CD8-positive, alpha-beta memory T cell (primary cell): ENCODE measurements around the gene CSMD2. TPM values are rescaled to one million over a fixed set of nuclear protein-coding genes. Genes with fewer than 3 reads are reported as not detected.

ENCODE experiments used
- CTCF ChIA-PET: fragments of 350-600 bp; sonication (Branson Sonifier 250); formaldehyde crosslinking; loops from one replicate; lab custom pipeline; 2021; ENCODE audit warnings: antibody characterized with exemption; lab: Charles Lee
- POLR2A ChIA-PET: fragments of 350-600 bp; sonication (Branson Sonifier 250); formaldehyde crosslinking; loops from one replicate; lab custom pipeline; 2021; ENCODE audit warnings: antibody characterized with exemption; lab: Charles Lee
- DNase-seq, 5 donors: peaks; one replicate each; pipeline versions ENCODE4 v3.0.0 to v3.0.0-alpha.2; 2020 to 2022; ENCODE audit warnings: mixed read lengths in 1 of 5
- H3K27ac ChIP-seq: one replicate; pipeline ENCODE4 v1.7.0; 2013; ENCODE audit warnings: low read depth, mild to moderate bottlenecking, low read length, moderate library complexity
- H3K27me3 ChIP-seq: 2 replicates; pipeline ENCODE4 v1.7.0; 2013; ENCODE audit warnings: low read length, mild to moderate bottlenecking; ENCODE audit not compliant: insufficient read depth, poor library complexity, severe bottlenecking
- H3K36me3 ChIP-seq: 2 replicates; pipeline ENCODE4 v1.7.0; 2013; ENCODE audit warnings: mild to moderate bottlenecking, low read length, moderate library complexity; ENCODE audit not compliant: insufficient read depth
- H3K4me1 ChIP-seq: 2 replicates; pipeline ENCODE4 v1.7.0; 2013; ENCODE audit warnings: mild to moderate bottlenecking, low read length, moderate library complexity; ENCODE audit not compliant: insufficient read depth
- H3K4me3 ChIP-seq: 2 replicates; pipeline ENCODE4 v1.7.0; 2013; ENCODE audit warnings: mild to moderate bottlenecking, low read length
- H3K9me3 ChIP-seq: 2 replicates; pipeline ENCODE4 v1.7.0; 2013; ENCODE audit warnings: mild to moderate bottlenecking, low read length
- H3K27ac Mint-ChIP-seq, 8 donors: one replicate each; pipeline ENCODE4 v1.8.0; 2020 to 2021; ENCODE audit warnings: mixed read lengths in 8 of 8, mild to moderate bottlenecking in 6 of 8, inconsistent platforms in 3 of 8, moderate library complexity in 3 of 8
- H3K27me3 Mint-ChIP-seq, 2 donors: one replicate each; pipeline ENCODE4 v1.8.0; 2020 to 2021; ENCODE audit warnings: mixed read lengths in 2 of 2, mild to moderate bottlenecking in 1 of 2, moderate library complexity in 1 of 2
- H3K36me3 Mint-ChIP-seq, 3 donors: one replicate each; pipeline ENCODE4 v1.8.0; 2020 to 2021; ENCODE audit warnings: mixed read lengths in 3 of 3, inconsistent platforms in 1 of 3, mild to moderate bottlenecking in 1 of 3
- H3K4me1 Mint-ChIP-seq, 3 donors: one replicate each; pipeline ENCODE4 v1.8.0; 2020 to 2021; ENCODE audit warnings: mixed read lengths in 3 of 3, inconsistent platforms in 1 of 3, mild to moderate bottlenecking in 1 of 3
- H3K4me3 Mint-ChIP-seq, 7 donors: one replicate each; pipeline ENCODE4 v1.8.0; 2020 to 2021; ENCODE audit warnings: mixed read lengths in 7 of 7, mild to moderate bottlenecking in 6 of 7, moderate library complexity in 4 of 7, inconsistent platforms in 2 of 7
- H3K9me3 Mint-ChIP-seq, 5 donors: one replicate each; pipeline ENCODE4 v1.8.0; 2020 to 2022; ENCODE audit warnings: mixed read lengths in 5 of 5, mild to moderate bottlenecking in 3 of 5, moderate library complexity in 2 of 5, inconsistent platforms in 1 of 5
- polyA plus RNA-seq: library from polyadenylated mRNA; unstranded; fragments of 300-500 nt; fragmentation: Illumina TruSeq; gene quantifications from one replicate; pipeline ENCODE4 v1.2.3, GENCODE V29; 2021
- total RNA-seq, 2 experiments: library from RNA; stranded (reverse); gene quantifications; one replicate each; pipeline ENCODE4 v1.2.3, GENCODE V29; 2021

CSMD2 gene
- total and polyA plus RNA-seq, 3 experiments from 2014 or later: not detected

GRCh38 chr1:33537885-33538284 lies 627.1 kb downstream of the CSMD2 start:
- H3K4me3 ChIP-seq: no peak overlapping the region
- no peaks in the 10 kb centered on the region for H3K27me3 ChIP-seq
- no peak overlapping the region for H3K27ac Mint-ChIP-seq
- no peaks in the 10 kb centered on the region for H3K4me1 ChIP-seq
- H3K27me3 Mint-ChIP-seq: peaks cover 0 to 16% of the 10 kb centered on the region in 2 donors
- H3K4me3 Mint-ChIP-seq: no peak overlapping the region
- DNase-seq: no peak
- H3K27ac ChIP-seq: no peak overlapping the region
- ChIA-PET CTCF (no interaction called here), POLR2A (no interaction called here)
- H3K9me3 Mint-ChIP-seq: peaks cover 0 to 5% (median 0%) of the 10 kb centered on the region in 5 donors
- no peaks in the 10 kb centered on the region for H3K36me3 Mint-ChIP-seq
- no peaks in the 10 kb centered on the region for H3K9me3 ChIP-seq
- no peaks in the 10 kb centered on the region for H3K36me3 ChIP-seq
- H3K4me1 Mint-ChIP-seq: no peaks in the 10 kb centered on the region

- no peak for DNase-seq
- H3K27me3 ChIP-seq: no peaks in the 10 kb centered on the region
- H3K9me3 ChIP-seq: no peaks in the 10 kb centered on the region
- no peak overlapping the region for H3K4me3 Mint-ChIP-seq
- CTCF ChIA-PET: no interaction called here
- POLR2A ChIA-PET: no interaction called here
- H3K4me1 ChIP-seq: no peaks in the 10 kb centered on the region
- H3K27ac Mint-ChIP-seq: no peak overlapping the region
- no peaks in the 10 kb centered on the region for H3K36me3 ChIP-seq
- H3K27me3 Mint-ChIP-seq: peaks cover 2 to 21% of the 10 kb centered on the region in 2 donors
- H3K4me3 ChIP-seq: no peak overlapping the region
- peaks cover 0 to 5% (median 2%) of the 10 kb centered on the region in 5 donors for H3K9me3 Mint-ChIP-seq
- no peaks in the 10 kb centered on the region for H3K4me1 Mint-ChIP-seq
- H3K36me3 Mint-ChIP-seq: no peaks in the 10 kb centered on the region
- H3K27ac ChIP-seq: no peak overlapping the region
Measured at GRCh38 chr1:33535334-33535733, 629.7 kb downstream of the CSMD2 start.

- Mint-ChIP-seq H3K27me3 (peaks cover 4 to 26% of the 10 kb centered on the region in 2 donors), H3K36me3 (no peaks in the 10 kb centered on the region), H3K9me3 (peaks cover 0 to 5% (median 2%) of the 10 kb centered on the region in 5 donors), H3K4me3 (no peak overlapping the region), H3K27ac (no peak overlapping the region), H3K4me1 (no peaks in the 10 kb centered on the region)
- DNase-seq: no peak
- POLR2A ChIA-PET: no interaction called here
- no peak overlapping the region for H3K4me3 ChIP-seq
- no peaks in the 10 kb centered on the region for H3K9me3 ChIP-seq
- CTCF ChIA-PET: no interaction called here
- no peak overlapping the region for H3K27ac ChIP-seq
- no peaks in the 10 kb centered on the region for H3K27me3 ChIP-seq
- no peaks in the 10 kb centered on the region for H3K4me1 ChIP-seq
- no peaks in the 10 kb centered on the region for H3K36me3 ChIP-seq
Measured at GRCh38 chr1:33532936-33533335, 632.1 kb downstream of the CSMD2 start.

GRCh38 chr1:33532250-33532649 lies 632.8 kb downstream of the CSMD2 start:
- CTCF ChIA-PET: no interaction called here
- peaks cover 0 to 5% (median 2%) of the 10 kb centered on the region in 5 donors for H3K9me3 Mint-ChIP-seq
- H3K4me3 Mint-ChIP-seq: no peak overlapping the region
- DNase-seq: no peak
- Histone ChIP-seq H3K4me1 (no peaks in the 10 kb centered on the region), H3K27me3 (no peaks in the 10 kb centered on the region), H3K9me3 (no peaks in the 10 kb centered on the region), H3K27ac (no peak overlapping the region), H3K4me3 (no peak overlapping the region), H3K36me3 (no peaks in the 10 kb centered on the region)
- H3K27ac Mint-ChIP-seq: no peak overlapping the region
- H3K27me3 Mint-ChIP-seq: peaks cover 4 to 27% of the 10 kb centered on the region in 2 donors
- POLR2A ChIA-PET: no interaction called here
- H3K4me1 Mint-ChIP-seq: no peaks in the 10 kb centered on the region
- H3K36me3 Mint-ChIP-seq: no peaks in the 10 kb centered on the region

- Mint-ChIP-seq H3K27me3 (peaks cover 7 to 24% of the 10 kb centered on the region in 2 donors), H3K4me1 (no peaks in the 10 kb centered on the region), H3K36me3 (no peaks in the 10 kb centered on the region), H3K27ac (no peak overlapping the region), H3K9me3 (peaks cover 0 to 4% (median 0%) of the 10 kb centered on the region in 5 donors), H3K4me3 (no peak overlapping the region)
- Histone ChIP-seq H3K4me1 (no peaks in the 10 kb centered on the region), H3K36me3 (no peaks in the 10 kb centered on the region), H3K27ac (no peak overlapping the region), H3K9me3 (no peaks in the 10 kb centered on the region), H3K27me3 (no peaks in the 10 kb centered on the region), H3K4me3 (no peak overlapping the region)
- no peak for DNase-seq
- CTCF ChIA-PET: no interaction called here
- POLR2A ChIA-PET: no interaction called here
Measured at GRCh38 chr1:33529957-33530356, 635.1 kb downstream of the CSMD2 start.

GRCh38 chr1:33527934-33528333 lies 637.1 kb downstream of the CSMD2 start:
- Histone ChIP-seq H3K4me3 (no peak overlapping the region), H3K27me3 (no peaks in the 10 kb centered on the region), H3K9me3 (no peaks in the 10 kb centered on the region), H3K4me1 (no peaks in the 10 kb centered on the region), H3K36me3 (no peaks in the 10 kb centered on the region), H3K27ac (no peak overlapping the region)
- H3K27me3 Mint-ChIP-seq: peaks cover 7 to 38% of the 10 kb centered on the region in 2 donors
- peaks cover 0 to 4% (median 0%) of the 10 kb centered on the region in 5 donors for H3K9me3 Mint-ChIP-seq
- ChIA-PET POLR2A (no interaction called here), CTCF (no interaction called here)
- no peaks in the 10 kb centered on the region for H3K36me3 Mint-ChIP-seq
- no peaks in the 10 kb centered on the region for H3K4me1 Mint-ChIP-seq
- no peak overlapping the region for H3K27ac Mint-ChIP-seq
- DNase-seq: no peak
- no peak overlapping the region for H3K4me3 Mint-ChIP-seq

GRCh38 chr1:33524586-33524985 lies 640.4 kb downstream of the CSMD2 start:
- no peak overlapping the region for H3K4me3 ChIP-seq
- H3K4me1 ChIP-seq: no peaks in the 10 kb centered on the region
- no peaks in the 10 kb centered on the region for H3K9me3 ChIP-seq
- H3K36me3 Mint-ChIP-seq: no peaks in the 10 kb centered on the region
- ChIA-PET CTCF (no interaction called here), POLR2A (no interaction called here)
- H3K4me1 Mint-ChIP-seq: no peaks in the 10 kb centered on the region
- no peaks in the 10 kb centered on the region for H3K9me3 Mint-ChIP-seq
- no peaks in the 10 kb centered on the region for H3K36me3 ChIP-seq
- H3K27me3 Mint-ChIP-seq: peaks cover 12 to 48% of the 10 kb centered on the region in 2 donors
- no peaks in the 10 kb centered on the region for H3K27me3 ChIP-seq
- DNase-seq: no peak
- H3K27ac ChIP-seq: no peak overlapping the region
- H3K4me3 Mint-ChIP-seq: no peak overlapping the region
- H3K27ac Mint-ChIP-seq: no peak overlapping the region

GRCh38 chr1:33519240-33519884 lies 645.7 kb downstream of the CSMD2 start:
- H3K27me3 ChIP-seq: no peaks in the 10 kb centered on the region
- H3K4me1 Mint-ChIP-seq: no peaks in the 10 kb centered on the region
- H3K4me1 ChIP-seq: no peaks in the 10 kb centered on the region
- DNase-seq: no peak
- H3K27me3 Mint-ChIP-seq: peaks cover 23 to 65% of the 10 kb centered on the region in 2 donors
- no peaks in the 10 kb centered on the region for H3K36me3 Mint-ChIP-seq
- no peak overlapping the region for H3K4me3 ChIP-seq
- H3K27ac Mint-ChIP-seq: no peak overlapping the region
- POLR2A ChIA-PET: no interaction called here
- H3K36me3 ChIP-seq: no peaks in the 10 kb centered on the region
- H3K27ac ChIP-seq: no peak overlapping the region
- CTCF ChIA-PET: no interaction called here
- no peaks in the 10 kb centered on the region for H3K9me3 ChIP-seq
- no peaks in the 10 kb centered on the region for H3K9me3 Mint-ChIP-seq
- no peak overlapping the region for H3K4me3 Mint-ChIP-seq
